Activated CD8-positive, alpha-beta memory T cell treated with anti-CD3 and anti-CD28 coated beads, Interleukin-2, amount 50 U/mL, for 48 hours (primary cell): ENCODE measurements around the gene HIPK2.
"Not testable (repeated sequence)": the region's sequence is repeated elsewhere in the genome, so short reads cannot be mapped to it uniquely, and the experiment has no call there.

ENCODE experiments used
- DNase-seq: peaks from one replicate; pipeline ENCODE4 v3.0.0-alpha.2; 2020

Gene HIPK2

DNA sequence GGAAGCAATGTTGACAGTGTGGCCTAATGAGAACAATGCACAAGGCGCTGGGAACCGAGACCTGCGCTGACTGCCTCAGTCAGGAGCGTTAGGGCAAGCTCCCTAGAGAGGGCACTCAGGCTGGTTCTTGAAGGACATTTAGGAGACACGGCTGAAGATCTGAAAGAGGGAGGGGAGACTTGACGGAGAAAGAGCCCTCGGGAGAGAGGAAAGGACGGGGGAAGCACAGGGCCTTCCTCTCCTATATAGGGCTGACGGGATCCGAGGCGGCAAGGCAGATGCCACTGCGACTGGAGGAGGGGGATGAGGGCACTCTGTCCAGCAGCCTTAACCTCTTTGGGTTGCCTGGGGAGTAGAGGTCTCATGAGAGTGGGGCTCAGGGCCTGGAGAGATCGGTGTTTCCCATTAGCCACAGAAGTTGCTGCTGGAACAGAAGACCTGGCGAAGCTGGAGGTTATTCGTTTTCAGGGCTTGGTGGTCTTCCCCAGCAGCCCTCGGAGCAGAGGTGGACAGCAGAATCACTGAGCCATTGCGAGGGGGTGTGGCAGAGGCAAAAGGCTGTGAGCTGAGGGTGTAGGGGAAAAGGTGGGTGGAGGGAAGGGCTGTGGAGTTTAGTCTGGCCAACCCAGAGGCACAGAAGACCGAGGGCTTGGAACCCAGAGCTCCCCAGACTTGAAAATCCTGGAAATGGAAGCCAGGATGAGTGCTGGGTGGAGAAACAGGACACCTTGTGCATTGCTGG, 218.3 kb downstream of the HIPK2 start:
- DNase-seq, result peak; percentile 42

DNA sequence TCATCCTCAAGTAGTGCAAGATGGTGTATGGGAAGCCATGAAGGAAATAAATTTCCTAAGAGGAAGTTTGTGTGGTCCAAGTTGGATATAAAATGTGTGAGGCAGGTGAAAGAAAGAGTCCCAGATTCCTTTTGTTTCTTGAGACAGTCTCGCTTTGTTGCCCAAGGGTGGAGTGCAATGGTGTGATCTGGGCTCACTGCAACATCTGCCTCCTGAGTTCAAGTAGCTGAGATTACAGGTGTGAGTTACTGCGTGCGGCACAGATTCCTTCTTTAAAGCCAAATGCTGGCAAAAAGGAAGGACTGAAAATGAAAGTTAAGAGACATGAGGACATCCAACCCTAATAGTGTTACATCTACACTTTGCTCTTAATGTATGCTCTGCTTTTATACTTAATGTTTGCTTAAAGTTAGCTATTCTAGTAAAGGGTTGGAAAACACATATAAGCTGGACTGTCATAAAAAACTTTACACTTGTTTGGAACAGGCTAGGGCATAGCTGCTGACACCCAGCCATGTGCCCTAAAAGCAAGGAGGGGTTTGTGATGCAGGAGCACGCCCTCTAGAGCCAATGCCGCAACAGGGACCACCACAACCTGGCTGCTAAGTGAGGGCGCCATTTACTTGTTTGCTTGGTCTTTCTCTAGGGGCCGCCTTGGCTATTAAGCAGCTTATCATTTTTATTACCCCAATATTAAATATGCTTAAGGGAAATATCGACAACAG, 219.8 kb downstream of the HIPK2 start:
- peak; percentile 13 for DNase-seq

DNA sequence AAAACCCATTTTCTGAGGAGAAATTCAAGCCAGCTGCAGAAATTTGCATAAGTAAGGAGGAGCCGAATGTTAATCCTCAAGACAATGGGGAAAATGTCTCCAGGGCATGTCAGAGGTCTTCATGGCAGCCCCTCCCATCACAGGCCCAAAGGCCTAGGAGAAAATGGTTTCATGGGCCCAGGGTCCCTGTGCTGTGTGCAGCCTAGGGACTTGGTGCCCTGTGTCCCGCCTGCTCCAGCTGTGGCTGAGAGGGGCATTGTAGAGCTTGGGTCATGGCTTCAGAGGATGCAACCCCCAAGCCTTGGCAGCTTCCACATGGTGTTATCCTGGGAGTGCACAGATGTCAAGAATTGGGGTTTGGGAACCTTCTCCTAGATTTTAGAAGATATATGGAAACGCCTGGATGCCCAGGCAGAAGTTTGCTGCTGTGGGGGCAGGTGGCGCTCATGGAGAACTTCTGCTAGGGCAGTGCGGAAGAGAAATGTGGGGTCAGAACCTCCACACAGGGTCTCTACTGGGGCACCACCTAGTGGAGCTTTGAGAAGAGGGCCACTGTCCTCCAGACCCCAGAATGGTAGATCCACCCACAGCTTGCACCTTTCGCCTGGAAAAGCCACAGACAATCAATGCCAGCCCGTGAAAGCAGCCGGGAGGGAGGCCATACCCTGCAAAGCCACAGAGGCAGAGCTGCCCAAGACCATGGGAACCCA, 223.7 kb downstream of the HIPK2 start:
- not testable (repeated sequence) for DNase-seq

DNA sequence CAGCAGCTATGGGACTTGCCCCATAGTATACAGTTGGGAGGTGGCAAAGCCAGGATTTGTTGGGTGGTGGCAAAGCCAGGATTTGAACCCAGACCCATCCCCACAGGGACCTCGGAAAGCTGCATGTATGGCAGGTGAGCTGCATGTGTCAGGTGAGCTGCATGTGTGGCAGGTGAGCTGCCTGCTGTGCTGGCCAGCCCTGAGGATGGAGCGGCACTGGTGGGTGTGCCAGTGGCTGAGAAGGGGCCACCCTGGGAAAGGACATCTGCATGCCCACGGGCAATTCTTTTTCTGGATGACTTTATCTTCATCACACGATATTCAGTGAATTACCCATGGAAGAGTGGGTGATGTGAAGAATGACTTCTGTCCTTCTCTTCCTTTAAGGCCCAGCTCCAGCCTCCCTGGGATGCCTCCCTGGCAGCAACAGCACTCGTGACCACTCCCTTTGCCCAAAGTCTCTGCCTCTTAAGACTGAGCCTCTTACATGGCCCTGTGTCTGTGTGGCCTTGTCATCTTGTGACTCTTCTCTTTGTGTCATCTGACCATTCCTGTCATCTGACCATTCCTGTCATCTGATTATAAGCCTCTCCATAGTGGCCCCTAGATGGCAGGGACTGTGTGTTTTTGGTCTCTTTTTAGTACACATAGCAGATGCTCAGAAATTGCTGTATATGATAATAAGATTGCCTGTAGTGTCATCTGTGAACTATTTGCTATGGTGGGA, 229.3 kb downstream of the HIPK2 start:
- DNase-seq, result no peak

DNA sequence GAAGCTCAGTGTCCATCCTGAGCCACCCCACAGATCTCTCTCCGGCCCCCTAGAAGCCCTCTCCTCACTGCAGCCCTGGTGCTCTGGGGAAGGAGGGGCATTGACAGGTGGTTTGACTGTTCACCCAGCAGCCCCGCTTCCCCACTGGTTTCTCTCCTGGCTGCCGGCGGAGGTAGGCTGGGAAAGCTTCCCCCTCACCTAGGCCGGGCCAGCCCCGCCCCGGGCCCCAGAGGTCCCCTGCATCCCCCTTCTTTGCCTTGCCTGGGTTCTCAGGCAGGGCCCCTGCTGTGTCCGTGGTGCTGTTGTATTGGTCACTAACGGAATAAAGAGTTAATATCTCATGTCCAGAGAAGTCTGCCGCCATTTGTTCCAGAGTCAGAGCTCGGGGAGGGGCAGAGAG, 233.2 kb downstream of the HIPK2 start:
- no peak for DNase-seq

DNA sequence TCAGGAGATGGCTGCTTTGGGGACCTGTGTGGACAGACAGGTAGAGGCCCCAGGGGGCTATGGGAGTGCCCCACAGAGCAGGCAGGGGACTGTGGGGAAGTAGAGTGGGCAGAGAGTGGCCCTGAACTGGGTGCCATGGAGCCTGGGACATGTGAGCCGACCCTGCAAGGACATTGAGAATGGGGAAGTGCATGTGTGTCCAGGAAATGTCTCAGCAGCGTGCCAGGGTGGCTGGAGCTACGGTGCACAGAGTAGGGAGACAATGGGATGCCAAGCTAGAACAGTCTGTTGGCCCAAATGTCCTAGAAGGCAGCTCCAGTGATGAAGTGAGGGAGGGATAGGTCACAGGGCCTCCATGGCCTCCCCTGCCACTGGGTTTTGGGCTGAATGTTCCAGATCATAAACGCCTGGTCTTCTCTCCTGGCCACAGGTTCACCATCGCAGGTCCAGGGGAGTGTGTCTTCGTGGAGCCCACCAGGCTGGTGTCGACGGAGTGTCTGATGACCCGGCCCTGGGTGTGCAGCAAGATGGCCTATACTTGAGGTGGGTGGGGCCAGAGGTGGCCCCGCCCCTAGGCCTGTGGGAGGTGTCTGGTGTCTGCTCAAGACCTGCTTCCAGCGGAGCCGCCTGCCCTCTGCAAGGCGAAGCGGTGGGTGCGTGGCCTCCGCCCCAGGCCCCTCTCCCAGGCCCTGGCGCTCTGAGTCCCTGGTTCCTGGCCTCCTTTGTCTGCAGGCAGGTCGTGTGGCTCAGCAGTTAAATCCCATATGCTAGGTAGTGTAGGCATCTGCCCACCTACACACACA, 233.8 kb downstream of the HIPK2 start:
- no peak for DNase-seq

DNA sequence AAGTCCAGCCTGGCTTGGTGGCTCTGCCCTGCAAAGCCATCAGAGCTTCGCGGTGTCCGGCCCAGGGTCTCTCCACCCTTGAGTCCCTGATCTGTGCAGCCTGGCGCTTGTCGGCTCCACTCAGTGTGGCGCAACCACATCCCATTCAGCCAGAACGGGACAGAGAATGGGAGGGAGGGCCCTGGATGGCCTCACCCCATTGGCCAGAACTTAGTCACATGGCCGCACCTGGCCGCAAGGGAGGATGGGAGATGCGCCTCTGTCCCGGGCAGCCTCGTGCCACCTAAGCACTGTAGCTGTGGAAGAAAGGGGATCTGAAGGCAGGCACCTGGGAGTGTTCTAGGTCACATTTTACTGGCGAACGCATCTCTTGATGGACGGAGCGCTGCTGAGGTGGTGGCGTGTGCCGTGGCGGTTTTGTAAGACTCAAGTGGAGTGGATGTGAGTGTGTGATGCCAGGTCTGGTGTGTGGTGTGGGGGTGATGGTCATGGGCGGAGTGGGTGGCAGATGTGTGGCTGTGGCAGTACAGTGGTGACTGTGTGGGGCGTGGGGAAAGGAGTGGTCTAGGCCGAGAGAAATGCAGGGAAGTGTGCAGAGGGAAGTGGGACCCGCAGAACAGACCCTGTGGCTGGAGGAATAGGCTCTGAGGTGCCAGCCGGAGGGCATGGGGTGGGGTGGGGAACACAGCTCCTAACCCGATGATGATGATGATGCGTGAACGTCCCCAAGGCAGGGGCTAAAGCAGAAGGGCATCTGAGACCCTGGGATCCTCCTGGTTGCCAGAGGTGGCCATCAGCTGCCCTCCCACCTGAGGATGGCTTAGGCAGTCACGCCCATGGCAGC, 235.3 kb downstream of the HIPK2 start:
- DNase-seq, result no peak

DNA sequence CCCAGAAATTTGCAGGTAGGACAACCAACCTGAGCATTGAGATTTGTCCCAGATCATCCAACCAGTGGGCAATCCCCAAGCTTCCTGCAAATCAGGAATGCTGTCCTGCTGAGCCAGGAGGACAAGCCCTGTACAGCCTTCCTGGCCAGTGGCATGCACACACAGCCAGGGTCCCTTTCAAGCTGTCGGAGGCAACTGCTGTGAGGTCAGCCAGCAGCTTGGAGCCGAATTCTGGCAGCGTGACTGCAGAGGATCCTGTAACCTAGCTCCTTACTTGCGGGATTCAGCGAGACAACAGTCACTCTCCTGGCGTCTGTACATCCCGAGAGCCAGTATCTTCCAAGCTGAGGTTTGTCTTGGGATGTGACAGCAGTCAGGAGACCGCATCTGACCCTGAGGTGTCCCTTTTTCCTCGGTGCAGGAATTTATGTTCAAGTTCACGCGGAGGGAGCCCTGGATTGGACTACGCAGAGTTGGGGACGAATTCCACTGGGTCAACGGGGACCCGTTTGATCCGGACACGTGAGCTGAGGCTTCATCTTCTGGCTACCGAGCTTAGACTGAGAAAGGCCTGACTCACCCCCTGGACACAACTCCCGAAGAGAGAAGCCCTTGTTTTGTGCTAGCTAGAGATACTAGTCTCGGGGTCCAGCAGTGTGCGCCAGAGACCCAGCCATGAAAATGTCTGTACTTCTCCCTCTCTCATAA, 236.0 kb downstream of the HIPK2 start:
- no peak for DNase-seq

DNA sequence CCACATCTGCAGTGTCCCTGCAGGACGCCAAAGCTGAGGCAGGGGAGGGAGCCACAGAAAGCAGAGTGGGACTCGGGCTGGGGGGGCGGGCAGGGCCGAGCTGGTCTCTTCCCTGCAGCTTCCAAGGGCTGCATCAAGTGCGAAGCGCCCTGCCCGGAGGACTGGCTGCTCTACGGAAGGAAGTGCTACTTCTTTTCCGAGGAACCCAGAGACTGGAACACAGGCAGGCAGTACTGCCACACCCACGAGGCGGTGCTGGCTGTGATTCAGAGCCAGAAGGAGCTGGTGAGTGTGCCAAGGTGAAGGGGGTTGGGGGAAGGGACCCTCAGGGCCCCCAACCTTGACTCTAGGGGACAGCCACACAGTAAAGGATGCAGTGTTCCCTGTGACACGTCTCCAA, 237.6 kb downstream of the HIPK2 start:
- DNase-seq, result no peak

DNA sequence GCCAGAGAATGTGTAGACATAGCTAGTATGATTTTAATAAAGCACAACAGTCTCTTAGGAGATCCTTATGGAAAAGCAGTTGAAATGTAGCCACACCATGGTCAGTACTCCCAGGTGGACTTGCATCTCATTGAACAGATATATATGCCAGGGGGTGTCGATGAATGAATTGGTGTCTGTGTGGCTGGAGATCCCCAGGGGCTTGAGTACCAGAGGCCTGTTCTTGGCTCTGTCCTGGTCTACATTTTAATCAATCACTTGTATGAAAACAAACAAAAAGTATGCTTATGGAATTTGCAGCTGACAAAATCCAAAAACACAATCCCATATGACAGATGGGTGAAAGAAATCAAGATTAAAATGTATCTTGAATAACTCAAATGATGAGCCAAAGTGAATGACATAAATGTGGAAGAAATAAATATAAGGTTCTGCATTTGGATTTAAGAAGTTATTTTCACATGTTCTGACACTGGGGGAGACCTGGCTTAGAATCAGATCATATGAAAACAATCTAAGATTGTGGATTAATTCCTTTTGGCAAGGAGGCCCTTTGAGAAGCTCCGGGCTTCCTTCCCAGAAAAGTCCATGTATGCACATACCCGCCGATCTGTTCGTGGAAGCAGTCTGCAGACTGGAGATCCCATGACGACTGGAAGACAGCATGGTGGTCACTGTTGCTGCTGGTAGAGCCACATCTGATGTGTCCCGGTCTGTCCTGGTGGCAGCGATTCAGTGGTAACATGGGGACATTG, 238.7 kb downstream of the HIPK2 start:
- DNase-seq, result no peak

DNA sequence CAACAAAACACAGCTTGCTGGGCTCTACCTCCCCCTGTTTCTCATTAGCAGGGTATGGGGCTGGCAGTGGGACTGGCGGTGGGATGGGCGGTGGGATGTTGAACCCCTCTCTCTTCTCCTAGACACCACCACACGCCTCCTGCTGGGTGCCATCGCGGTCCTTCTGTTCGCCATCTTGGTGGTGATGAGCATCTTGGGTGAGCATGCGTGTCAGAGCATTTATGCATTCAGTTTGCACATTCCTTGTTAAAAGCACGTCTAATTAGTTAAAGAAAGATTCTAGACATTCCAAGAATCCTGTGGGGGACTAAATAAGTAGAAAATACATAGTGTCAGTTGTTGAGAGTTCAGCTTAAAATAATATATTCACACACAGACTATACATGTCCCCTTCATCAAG, 241.6 kb downstream of the HIPK2 start:
- no peak for DNase-seq

DNA sequence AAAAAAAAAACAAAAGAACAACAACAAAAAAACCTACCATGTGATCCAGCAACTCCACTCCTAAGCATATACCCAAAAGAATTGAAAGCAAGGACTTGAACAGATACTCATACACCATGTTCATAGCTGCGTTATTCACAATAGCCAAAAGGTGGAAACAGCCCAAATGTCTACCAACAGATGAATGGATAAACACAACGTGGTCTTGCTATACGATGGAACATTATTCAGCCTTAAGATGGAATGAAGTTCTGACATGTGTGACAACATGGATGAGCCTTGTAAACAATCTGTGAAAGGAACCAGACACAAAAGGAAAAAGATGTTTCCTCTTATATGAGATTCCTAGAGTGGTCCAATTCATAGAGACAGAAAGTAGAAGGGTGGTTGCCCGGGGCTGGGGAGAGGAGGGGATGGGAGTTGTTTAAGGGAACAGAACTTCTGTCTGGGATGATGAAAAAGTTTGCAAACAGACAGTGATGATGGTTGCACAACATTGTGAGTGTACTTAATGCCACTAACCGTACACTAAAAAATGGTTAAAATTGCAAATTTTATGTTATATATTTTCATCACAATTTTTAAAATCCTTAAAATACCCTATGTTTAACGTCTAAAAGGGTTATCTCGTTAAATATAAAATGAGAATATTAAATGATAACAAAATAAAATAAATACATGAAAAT, 242.7 kb downstream of the HIPK2 start:
- no peak for DNase-seq

DNA sequence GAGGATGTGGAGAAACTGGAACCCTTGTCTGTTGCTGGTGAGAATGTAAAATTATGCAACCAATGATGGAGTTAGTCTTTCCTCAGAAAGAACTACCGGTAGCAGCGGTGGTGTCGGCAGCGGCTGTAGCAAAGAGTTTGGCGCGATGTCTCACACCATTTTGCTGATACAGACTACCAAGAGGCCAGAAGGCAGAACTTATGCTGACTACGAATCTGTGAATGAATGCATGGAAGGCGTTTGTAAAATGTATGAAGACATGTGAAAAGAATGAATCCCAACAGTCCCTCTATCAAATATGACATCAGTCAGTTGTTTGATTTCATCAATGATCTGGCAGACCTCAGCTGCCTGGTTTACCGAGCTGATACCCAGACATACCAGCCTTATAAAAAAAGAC, 243.7 kb downstream of the HIPK2 start:
- DNase-seq, result no peak

DNA sequence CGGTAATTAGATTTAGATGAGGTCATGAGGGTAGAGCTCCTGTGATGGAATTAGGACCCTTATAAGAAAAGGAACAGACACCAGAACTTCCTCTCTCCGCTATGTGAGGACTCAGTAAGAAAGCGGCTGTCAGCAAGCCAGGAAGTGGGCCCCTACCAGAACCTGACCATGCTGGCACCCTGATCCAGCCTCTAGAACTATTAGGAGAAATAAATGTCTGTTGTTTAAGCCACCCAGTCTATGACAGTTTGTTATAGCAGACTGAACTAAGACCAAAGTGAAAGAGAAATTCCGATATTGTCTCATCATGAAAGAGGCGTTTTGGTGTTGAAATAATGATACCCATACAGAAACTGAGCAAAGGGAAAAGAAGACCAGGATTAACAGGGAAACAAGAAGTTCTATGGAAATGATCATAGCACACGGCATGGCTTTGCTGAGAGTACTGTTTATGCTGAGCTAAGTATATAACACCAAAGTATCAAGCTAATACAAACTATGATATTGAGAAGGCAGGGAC, 245.1 kb downstream of the HIPK2 start:
- no peak for DNase-seq

DNA sequence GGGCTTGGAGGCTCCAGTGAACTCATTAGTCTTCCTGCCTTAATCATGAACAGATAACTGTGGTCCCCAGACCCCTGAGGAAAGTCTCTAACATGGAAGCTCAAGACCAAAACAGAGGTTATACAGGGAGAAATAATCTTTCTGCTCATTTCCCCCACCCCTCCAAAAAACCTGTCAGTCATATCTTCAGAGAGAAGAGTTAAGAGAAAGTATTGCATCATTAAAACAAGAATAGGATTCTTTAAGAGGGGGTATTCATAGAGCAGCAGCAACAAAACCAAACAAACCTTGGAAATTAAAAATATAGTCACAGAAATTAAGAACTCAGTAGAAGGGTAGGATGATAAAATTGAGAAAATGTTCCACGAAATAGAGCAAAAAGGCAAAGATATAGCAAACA, 246.7 kb downstream of the HIPK2 start:
- DNase-seq, result no peak

DNA sequence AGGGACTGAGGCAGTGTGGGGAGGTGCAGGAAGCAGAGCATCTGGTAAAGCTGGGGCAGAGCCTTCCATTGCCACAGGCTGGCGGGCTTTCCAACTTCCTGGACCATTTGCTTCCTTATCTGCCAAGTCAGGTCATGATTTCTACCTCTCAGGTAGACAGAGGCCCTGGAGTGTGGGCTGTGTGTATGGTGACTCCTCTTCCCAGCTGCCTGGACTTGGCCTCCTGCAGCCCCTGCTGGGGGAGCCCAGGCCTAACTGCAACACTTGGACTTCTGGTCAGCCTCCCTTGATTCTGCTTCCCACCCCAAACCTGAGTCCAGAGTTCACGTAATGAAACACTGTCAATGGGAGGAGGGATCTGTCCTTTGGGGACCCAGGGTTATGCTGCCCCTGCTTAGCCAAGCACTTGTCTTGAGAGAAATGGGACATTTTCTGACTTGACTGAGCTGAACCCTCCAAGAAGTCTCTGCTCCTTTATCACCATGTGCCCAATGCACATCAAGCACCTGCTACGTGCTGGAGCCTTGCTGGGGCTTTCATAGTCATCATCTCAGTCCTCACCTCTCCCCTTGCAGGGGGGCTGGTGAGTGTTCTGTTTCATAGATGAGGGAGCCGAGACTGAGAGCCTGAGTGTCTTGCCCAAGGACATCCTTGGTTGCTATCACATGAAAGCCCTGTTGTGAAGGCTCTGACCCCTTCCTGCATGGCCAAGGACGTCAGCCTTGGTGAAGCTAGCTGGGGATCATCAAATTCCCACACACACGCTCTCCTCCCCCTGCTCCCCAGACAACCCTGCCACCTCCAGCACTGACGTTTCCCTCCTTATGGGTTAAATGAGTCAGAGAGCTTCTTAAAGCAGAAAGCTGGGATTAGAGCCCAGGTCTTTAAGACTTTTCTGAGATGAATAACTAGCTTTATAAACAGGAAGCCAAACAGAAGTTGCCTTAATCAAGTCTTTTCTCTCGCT, 250.9 kb downstream of the HIPK2 start:
- DNase-seq, result no peak

DNA sequence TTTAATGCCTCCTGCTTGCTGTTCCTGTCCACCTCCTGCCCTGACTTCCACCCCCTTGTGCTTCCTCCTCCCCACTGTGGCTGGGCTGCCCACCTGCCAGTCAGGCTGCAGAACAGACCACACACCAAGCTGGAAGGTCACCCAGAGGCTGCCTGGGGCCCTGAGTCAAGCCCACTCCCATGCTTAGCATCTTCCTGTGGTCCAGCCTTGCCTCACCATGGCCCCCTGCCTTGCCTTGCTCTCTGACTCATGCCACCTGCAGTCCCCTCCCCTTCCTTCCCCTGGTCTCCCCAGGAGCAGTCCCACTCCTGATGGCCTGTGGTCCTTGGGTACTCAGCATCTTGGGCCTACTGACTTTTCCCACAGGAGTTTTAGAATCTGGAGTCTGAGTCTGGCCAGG, 252.0 kb downstream of the HIPK2 start:
- no peak for DNase-seq

DNA sequence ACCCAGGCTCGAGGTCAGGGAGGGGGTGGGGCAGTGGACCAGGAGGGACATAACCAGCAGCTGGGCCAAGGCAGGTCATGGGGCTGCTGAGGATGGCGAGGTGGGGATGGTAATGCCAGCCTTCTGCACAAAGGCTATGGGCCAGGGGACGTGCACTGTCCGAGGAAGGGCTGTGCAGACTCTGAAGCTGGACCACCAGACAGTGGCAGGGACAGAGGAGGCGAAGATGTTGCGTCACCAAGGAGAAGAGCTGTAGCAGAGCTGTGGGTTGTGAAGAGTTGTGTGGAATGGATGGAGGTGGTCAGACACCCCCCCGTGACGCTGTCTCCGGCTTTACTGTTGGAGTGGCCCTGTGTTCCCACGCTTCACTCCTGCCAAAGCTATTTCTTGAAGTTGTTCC, 252.6 kb downstream of the HIPK2 start:
- no peak for DNase-seq
